Body of pancreas (tissue), 4 donors: ENCODE data around the gene TRPM5. TPM values are rescaled to one million over a fixed set of nuclear protein-coding genes. Genes with fewer than 3 reads are reported as not detected.

Experiments
- ATAC-seq: fragments of 150-250 bp; one replicate; pipeline ENCODE4 v1.9.1; 2016
- DNase-seq, 4 donors: peaks; one replicate each; pipeline ENCODE4 v3.0.0-alpha.2; 2019
- H3K27ac ChIP-seq, 4 donors: fragments of 200-600 bp; sonication (generic); 1 replicate in 3 of 4; 2 replicates in 1 of 4; pipeline versions ENCODE4 v1.5.1 to v1.6.1; 2016 to 2019; ENCODE audit warnings: mild to moderate bottlenecking in 1 of 4, mixed read lengths in 1 of 4, moderate library complexity in 1 of 4
- H3K27me3 ChIP-seq, 2 donors: fragments of 200-600 bp; sonication (generic); one replicate each; pipeline ENCODE4 v1.6.0; 2016; ENCODE audit warnings: mild to moderate bottlenecking in 1 of 2
- H3K36me3 ChIP-seq, 2 donors: fragments of 200-600 bp; sonication (generic); replicated peaks in 1 of 2; 2 replicates each; pipeline ENCODE4 v1.5.1; 2016; ENCODE audit warnings: low read depth in 2 of 2; ENCODE audit not compliant: insufficient read depth in 1 of 2
- H3K4me1 ChIP-seq: fragments of 200-600 bp; sonication (generic); one replicate; pipeline ENCODE4 v1.6.0; 2016
- H3K4me3 ChIP-seq, 2 donors: fragments of 200-600 bp; sonication (generic); 1 replicate in 1 of 2; 2 replicates in 1 of 2; pipeline ENCODE4 v1.5.1; 2016 to 2019
- H3K9me3 ChIP-seq, 3 donors: fragments of 200-600 bp; sonication (generic); 1 replicate in 2 of 3; 2 replicates in 1 of 3; pipeline ENCODE4 v1.5.1; 2016
- POLR2A ChIP-seq, 3 donors: fragments of 450-650 bp; IDR thresholded peaks; one replicate each; pipeline ENCODE4 v1.6.1; 2016; ENCODE audit warnings: antibody characterized with exemption in 3 of 3, mild to moderate bottlenecking in 2 of 3
- WGBS, 2 donors: methylation state at CpG; one replicate each; pipeline ENCODE4 v1.1.5; 2017; 5-methylcytosine and 5-hydroxymethylcytosine counted together
- intact Hi-C: fragments of 100-400 bp; cut with DNase I; formaldehyde crosslinking; loops from one replicate; pipeline ENCODE4 v1.15.1; 2023
- total RNA-seq, 2 donors: library from RNA; depleted of rRNA; stranded (reverse); fragments of >200 nt; gene quantifications; one replicate each; pipeline ENCODE4 v1.1.0, GENCODE V29; 2016
- TF ChIP-seq, protein P1 (sequence below), 7 experiments: fragments of 450-650 bp in 4 of 7; fragments of 200-600 bp in 3 of 7; sonication (generic) in 3 of 7; IDR thresholded peaks; one replicate each; pipeline ENCODE4 v1.5.1; 2016 to 2019; ENCODE audit warnings: antibody characterized with exemption in 7 of 7

Gene TRPM5
- total RNA-seq, 2 donors from 2014 or later = under 0.01 to 2.6 TPM

- intact Hi-C loops = no loop called here
- peak; percentile 49 to 68 (median 66) for TF ChIP-seq POLR2A (IDR thresholded peaks at IDR 0.05)
- TF ChIP-seq, protein P1, sequence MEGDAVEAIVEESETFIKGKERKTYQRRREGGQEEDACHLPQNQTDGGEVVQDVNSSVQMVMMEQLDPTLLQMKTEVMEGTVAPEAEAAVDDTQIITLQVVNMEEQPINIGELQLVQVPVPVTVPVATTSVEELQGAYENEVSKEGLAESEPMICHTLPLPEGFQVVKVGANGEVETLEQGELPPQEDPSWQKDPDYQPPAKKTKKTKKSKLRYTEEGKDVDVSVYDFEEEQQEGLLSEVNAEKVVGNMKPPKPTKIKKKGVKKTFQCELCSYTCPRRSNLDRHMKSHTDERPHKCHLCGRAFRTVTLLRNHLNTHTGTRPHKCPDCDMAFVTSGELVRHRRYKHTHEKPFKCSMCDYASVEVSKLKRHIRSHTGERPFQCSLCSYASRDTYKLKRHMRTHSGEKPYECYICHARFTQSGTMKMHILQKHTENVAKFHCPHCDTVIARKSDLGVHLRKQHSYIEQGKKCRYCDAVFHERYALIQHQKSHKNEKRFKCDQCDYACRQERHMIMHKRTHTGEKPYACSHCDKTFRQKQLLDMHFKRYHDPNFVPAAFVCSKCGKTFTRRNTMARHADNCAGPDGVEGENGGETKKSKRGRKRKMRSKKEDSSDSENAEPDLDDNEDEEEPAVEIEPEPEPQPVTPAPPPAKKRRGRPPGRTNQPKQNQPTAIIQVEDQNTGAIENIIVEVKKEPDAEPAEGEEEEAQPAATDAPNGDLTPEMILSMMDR (IDR thresholded peaks at IDR 0.05) = peak in 2 of 7 experiments; percentile 11 to 32
- no peak overlapping the region for H3K4me3 ChIP-seq
- WGBS, 2 donors = 29 to 54% methylated on average over 7 to 24 of the region's 24 CpGs
- DNase-seq (peak; percentile 95 to 97 (median 96)), ATAC-seq (peak; percentile 89)
- H3K4me1 ChIP-seq = peaks cover 85% of the 10 kb centered on the region
- no peaks in the 10 kb centered on the region for H3K36me3 ChIP-seq
- H3K27ac ChIP-seq = peak overlapping the region; percentile 91 to 100 (median 99)
- no peaks in the 10 kb centered on the region for H3K27me3 ChIP-seq
- H3K9me3 ChIP-seq = no peaks in the 10 kb centered on the region
These were observed 18.9 kb upstream of the TRPM5 start for GRCh38 chr11:2462986-2463765.

GRCh38 chr11:2462543-2462985, 18.2 kb upstream of the TRPM5 start:
- Histone ChIP-seq H3K4me1 (peaks cover 85% of the 10 kb centered on the region), H3K27ac (peak overlapping the region; percentile 91 to 100 (median 99)), H3K36me3 (no peaks in the 10 kb centered on the region), H3K9me3 (no peaks in the 10 kb centered on the region), H3K27me3 (no peaks in the 10 kb centered on the region), H3K4me3 (no peak overlapping the region)
- DNase-seq (peak in 1 of 4 donors; percentile 51), ATAC-seq (no peak)
- 72 to 94% methylated on average over 3 to 8 of the region's 8 CpGs for whole genome bisulfite sequencing, 2 donors
- TF ChIP-seq, protein P1 (IDR thresholded peaks at IDR 0.05) = no peak
- no peak for TF ChIP-seq POLR2A (IDR thresholded peaks at IDR 0.05)
- intact Hi-C loops = no loop called here

- Histone ChIP-seq H3K27me3 (no peaks in the 10 kb centered on the region), H3K4me3 (no peak overlapping the region), H3K36me3 (no peaks in the 10 kb centered on the region), H3K27ac (peak overlapping the region; percentile 91 to 100 (median 99)), H3K9me3 (no peaks in the 10 kb centered on the region), H3K4me1 (peaks cover 83% of the 10 kb centered on the region)
- no peak for TF ChIP-seq POLR2A (IDR thresholded peaks at IDR 0.05)
- TF ChIP-seq, protein P1 (IDR thresholded peaks at IDR 0.05) = no peak
- DNase-seq (peak in 2 of 4 donors; percentile 43 to 65), ATAC-seq (no peak)
- intact Hi-C loops = no loop called here
- 80 to 94% methylated on average over 11 to 14 of the region's 14 CpGs for WGBS, 2 donors
These were observed 17.7 kb upstream of the TRPM5 start for GRCh38 chr11:2461956-2462542.

DNA sequence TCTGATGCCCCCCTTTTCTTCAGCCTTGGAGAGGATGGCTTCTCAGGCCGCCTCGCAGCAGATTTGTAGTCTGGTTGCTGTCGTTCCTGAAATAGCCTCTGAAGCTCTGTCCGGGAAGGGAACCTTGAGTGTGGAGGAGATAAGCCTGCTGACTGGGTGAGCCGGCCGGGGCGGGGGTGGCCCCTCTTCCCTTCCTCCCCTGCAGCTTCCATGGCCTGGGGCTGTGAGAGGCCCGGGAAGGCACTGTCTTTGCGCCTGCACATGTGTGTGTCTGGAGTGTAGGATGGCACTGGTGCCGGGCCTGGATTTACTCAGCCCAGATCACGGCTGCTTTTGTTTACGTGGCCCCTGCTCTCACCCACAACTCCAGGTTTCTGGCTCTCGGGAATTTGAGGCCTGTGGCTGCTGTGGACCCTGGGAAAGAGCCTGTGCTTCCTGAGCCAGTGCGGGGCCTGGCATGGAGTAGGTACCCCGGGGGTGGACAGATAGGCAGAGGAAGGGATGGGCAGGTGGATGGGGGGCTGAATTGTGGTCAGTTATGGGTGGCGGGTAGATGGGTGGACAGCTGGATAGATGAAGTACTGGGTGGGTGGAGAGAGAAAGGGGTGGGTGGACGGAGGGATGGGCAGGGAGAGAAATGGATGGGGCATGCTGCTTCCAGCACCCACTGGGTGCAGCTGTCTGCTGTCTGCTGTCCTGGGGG, 17.1 kb upstream of the TRPM5 start:
- intact Hi-C loops = no loop called here
- no peak for ATAC-seq
- no peaks in the 10 kb centered on the region for H3K27me3 ChIP-seq
- WGBS, 2 donors = 47 to 50% methylated on average over 13 to 17 of the region's 17 CpGs
- TF ChIP-seq, protein P1 (IDR thresholded peaks at IDR 0.05) = no peak
- peak in 2 of 3 donors; percentile 31 to 44 for TF ChIP-seq POLR2A (IDR thresholded peaks at IDR 0.05)
- peak; percentile 55 to 72 (median 65) for DNase-seq
- H3K4me3 ChIP-seq = no peak overlapping the region
- no peaks in the 10 kb centered on the region for H3K36me3 ChIP-seq
- peak overlapping the region; percentile 91 to 100 (median 99) for H3K27ac ChIP-seq
- H3K9me3 ChIP-seq = no peaks in the 10 kb centered on the region
- H3K4me1 ChIP-seq = peaks cover 77% of the 10 kb centered on the region
